DMS153 (cell line): ENCODE results near the gene DESI1.
A peak's percentile ranks its signal among the peaks of the same experiment; 100 is the strongest.
"Not testable (repeated sequence)": the region's sequence is repeated elsewhere in the genome, so short reads cannot be mapped to it uniquely, and the experiment has no call there.

ENCODE experiments used
- DNase-seq: peaks from one replicate; lab custom pipeline; 2025; lab: John Stamatoyannopoulos, UW

The DESI1 gene

GRCh38 chr22:41634610-41635009 is 13.8 kb upstream of the DESI1 start:
- not testable (repeated sequence) for DNase-seq

GRCh38 chr22:41631615-41632014 is 10.8 kb upstream of the DESI1 start:
- not testable (repeated sequence) for DNase-seq

- DNase-seq = not testable (repeated sequence)
Observed at GRCh38 chr22:41631115-41631514, 10.3 kb upstream of the DESI1 start.

GRCh38 chr22:41625577-41625976 is 4.7 kb upstream of the DESI1 start:
- DNase-seq = no peak

- DNase-seq = no peak
Observed at GRCh38 chr22:41621911-41622179, 1.0 kb upstream of the DESI1 start.

- peak; percentile 99 for DNase-seq
Observed at GRCh38 chr22:41621099-41621910, 462 bp upstream of the DESI1 start, which contains the start of gene XRCC6. TSS of gene XRCC6 (plus strand) at chr22:41621295. CDS start at chr22:41622005, 710 bp downstream.

- no peak for DNase-seq
Observed at GRCh38 chr22:41619979-41620588, 759 bp downstream of the DESI1 start.

GRCh38 chr22:41613456-41613855 is 7.4 kb downstream of the DESI1 start:
- DNase-seq = no peak

GRCh38 chr22:41612603-41613306 is 8.1 kb downstream of the DESI1 start:
- no peak for DNase-seq

- no peak for DNase-seq
Observed at GRCh38 chr22:41608386-41608785, 12.5 kb downstream of the DESI1 start.

- no peak for DNase-seq
Observed at GRCh38 chr22:41603873-41604332, 16.9 kb downstream of the DESI1 start.

- no peak for DNase-seq
Observed at GRCh38 chr22:41600976-41601375, 19.9 kb downstream of the DESI1 start.

- DNase-seq = no peak
Observed at GRCh38 chr22:41598891-41599635, 21.8 kb downstream of the DESI1 start.

- DNase-seq = no peak
Observed at GRCh38 chr22:41598081-41598480, 22.8 kb downstream of the DESI1 start.

GRCh38 chr22:41597635-41597953 is 23.2 kb downstream of the DESI1 start:
- DNase-seq = no peak

- peak; percentile 23 for DNase-seq
Observed at GRCh38 chr22:41596776-41597634, 23.8 kb downstream of the DESI1 start.

- DNase-seq = no peak
Observed at GRCh38 chr22:41595703-41596102, 25.1 kb downstream of the DESI1 start.

GRCh38 chr22:41593336-41593960 is 27.4 kb downstream of the DESI1 start:
- not testable (repeated sequence) for DNase-seq

- DNase-seq = peak; percentile 99
Observed at GRCh38 chr22:41589391-41590241, 31.2 kb downstream of the DESI1 start, which contains the start of gene PMM1. TSS of gene PMM1 (minus strand) at chr22:41589840. CDS start at chr22:41589805, 35 bp downstream.

- DNase-seq = no peak
Observed at GRCh38 chr22:41587347-41587723, 33.5 kb downstream of the DESI1 start.
